Activated CD4-positive, alpha-beta T cell treated with anti-CD3 and anti-CD28 coated beads, Interleukin-2, amount 50 U/mL, for 16 hours (primary cell): Measurements from ENCODE around the gene PUM2.
"Not testable (repeated sequence)": the region's sequence is repeated elsewhere in the genome, so short reads cannot be mapped to it uniquely, and the experiment has no call there.

Experiments
- DNase-seq: peaks from one replicate; pipeline ENCODE4 v3.0.0-alpha.2; 2020

The PUM2 gene

DNA sequence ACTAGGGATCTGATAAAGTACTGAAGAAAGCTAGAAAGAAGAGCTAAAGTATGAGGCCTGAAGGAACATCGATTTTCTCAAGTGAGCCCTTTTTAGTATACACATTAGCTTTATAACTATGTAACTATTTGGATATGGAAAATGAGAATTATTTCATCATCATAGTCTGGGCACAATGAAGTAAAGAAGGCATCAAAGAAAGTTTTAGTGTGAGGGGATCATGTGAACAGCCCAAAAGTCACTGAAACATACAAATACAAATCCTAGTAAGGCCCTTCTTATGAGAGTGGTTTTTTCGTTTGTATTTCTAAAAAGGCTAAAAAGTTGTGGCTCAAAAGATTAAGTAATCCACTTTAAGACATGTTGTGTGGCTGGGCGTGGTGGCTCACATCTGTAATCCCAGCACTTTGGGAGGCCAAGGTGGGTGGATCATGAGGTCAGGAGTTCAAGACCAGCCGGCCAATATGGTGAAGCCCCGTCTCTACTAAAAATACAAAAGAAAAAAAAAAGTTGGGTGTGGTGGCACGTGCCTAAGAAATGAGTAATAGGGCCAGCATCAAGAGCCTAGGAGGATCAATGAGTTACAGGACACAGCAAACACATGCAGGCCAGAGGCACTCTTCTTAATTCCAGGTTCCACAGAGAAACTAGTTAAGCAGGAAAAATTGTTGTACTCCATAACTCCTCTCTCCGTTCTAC is 61.9 kb downstream of the PUM2 start:
- no peak for DNase-seq

DNA sequence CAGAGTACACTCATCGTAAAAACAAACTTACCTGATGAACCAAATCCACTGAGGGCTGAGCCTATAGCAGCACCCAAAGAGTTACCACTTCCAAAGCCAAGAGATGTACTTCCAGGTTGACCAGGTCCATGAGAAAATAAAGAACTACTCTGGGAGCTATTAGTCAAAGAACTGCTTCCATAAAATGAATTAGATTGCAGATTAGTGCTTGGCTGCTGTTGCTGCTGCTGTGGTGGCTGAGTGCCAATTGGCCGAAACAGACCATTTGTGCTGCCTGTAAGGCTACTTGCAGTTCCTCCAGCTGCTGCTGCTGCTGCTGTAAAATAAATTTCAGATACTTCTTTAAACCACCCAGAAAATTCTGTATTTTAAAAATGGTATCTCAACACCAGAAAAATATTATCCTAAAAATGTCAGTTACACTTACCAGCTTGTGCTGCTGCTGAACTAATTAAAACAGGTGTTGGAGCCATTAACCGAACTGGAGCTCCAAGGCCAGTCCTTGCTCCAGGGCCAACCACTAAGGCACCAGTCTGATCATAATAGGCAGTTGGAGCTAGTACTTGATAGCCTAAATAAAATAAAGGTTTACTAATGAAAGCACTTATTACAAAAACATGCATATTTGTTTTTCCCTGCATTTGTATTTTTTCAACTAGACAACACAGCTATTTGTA is 67.6 kb downstream of the PUM2 start:
- DNase-seq, result no peak

DNA sequence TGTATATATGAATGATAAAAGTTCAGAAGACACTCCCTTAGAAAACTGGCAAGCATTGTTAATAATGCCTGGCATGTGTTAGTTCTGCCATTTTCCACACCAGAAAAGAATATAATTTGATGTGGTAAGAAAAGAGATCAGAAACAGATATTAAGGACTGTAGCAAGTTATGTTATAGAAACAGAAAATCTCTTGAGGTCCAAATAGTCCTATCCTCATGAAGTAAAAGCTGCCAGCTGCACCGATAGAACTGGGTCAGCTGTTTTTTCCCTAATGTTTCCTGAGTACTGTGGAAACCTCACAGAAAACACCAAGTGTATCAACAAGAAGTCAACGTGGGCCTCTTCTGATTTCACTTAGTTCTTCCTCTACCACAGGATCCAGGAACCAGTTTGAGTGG is 68.8 kb downstream of the PUM2 start:
- no peak for DNase-seq

- no peak for DNase-seq
Observed at GRCh38 chr2:20273042-20273441, 77.6 kb downstream of the PUM2 start.

- not testable (repeated sequence) for DNase-seq
Observed at GRCh38 chr2:20268317-20268716, 82.3 kb downstream of the PUM2 start.

GRCh38 chr2:20267529-20267928 is 83.1 kb downstream of the PUM2 start:
- DNase-seq, result no peak

- no peak for DNase-seq
Observed at GRCh38 chr2:20264629-20265028, 86.0 kb downstream of the PUM2 start.

GRCh38 chr2:20257411-20257810 is 93.2 kb downstream of the PUM2 start:
- no peak for DNase-seq

DNA sequence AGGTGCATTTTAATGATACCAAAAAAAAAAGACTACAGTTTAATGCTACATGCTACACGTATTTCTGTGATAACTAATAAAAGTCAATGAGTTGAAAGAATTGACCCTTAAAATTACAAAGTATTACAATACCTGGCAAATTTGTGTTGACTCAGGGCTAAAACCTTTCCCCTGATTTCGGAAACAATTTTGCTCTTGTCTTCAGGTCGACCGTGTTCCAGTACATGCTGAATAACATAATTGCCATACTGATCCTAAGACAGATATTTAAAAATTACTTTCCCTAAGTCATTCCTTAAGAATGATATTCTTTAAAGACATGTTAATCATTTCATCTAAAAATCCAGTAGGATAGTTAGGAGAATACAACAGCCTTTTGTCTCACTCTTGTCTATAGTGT is 95.9 kb downstream of the PUM2 start:
- no peak for DNase-seq

GRCh38 chr2:20250436-20250835 is 100.2 kb downstream of the PUM2 start:
- DNase-seq, result no peak

DNA sequence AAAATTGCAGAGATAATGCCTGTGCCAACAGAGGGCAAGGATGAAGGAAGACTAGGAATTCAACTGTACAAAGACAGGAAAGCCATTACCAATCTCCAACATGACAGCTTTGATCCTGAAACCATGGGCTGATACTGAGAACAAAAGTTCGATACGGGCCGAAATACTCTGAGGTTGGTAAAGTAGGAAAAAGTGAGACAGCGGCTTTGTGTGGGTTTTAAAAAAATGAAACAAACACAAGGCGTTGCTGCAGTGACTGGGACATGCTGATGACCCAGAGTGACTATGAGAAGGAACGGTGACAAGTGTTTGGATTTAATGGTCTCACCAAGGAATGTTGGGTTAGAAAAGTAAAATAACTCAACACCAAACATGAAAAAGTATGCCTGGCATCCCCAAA is 101.5 kb downstream of the PUM2 start:
- no peak for DNase-seq

GRCh38 chr2:20247084-20247483 is 103.6 kb downstream of the PUM2 start:
- no peak for DNase-seq

DNA sequence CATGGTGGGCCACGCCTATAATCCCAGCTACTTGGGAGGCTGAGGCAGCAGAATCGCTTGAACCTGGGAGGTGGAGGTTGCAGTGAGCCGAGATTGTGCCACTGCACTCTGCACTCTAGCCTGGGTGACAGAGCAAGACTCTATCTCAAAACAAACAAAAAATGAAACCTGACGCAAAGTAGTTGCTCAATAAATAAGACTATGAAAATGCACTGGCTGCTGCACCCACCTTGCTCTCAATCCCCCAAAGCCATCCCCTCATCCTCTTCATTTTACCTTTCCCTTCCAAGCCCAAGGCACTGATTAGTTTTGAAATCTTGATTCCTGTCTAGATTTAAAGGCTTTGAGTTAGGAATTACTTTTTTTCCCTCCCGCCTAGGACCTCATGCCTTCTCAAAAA is 107.0 kb downstream of the PUM2 start:
- not testable (repeated sequence) for DNase-seq

DNA sequence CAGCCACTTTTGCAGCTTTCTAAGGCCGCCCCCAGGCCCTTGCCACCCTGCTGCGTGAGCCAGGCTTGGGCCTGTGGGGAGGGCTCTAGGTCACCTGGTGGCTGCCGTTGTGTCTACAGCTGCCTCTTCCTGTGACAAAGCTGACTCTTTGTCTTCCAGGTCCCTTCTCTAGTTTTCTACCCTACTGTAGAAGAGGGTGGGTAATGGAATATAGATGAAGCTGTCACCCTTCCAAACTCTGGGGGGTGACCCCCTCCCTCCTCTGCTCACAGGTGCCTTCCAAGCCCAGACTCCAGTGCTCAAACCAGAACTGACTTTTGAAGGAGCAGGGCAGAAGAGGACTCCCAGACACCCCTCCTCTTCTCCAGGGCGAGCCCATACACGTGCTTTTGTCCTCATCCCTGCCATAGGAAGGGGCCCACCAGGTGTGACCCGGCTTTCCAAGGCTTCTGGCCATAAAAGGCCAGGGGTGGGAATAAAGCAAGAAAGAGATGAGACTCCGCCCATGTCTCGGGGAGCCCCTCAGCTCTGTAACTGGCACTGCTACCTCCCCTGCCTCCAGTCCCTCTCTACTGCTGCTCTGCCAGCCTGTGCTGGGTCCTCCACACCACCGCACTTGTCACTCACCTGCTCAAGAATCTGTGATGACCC is 107.8 kb downstream of the PUM2 start:
- DNase-seq, result no peak

- DNase-seq, result no peak
Observed at GRCh38 chr2:20241973-20242726, 108.5 kb downstream of the PUM2 start.

GRCh38 chr2:20240291-20240690 is 110.4 kb downstream of the PUM2 start:
- DNase-seq, result not testable (repeated sequence)

GRCh38 chr2:20236496-20236895 is 114.1 kb downstream of the PUM2 start:
- DNase-seq, result no peak

DNA sequence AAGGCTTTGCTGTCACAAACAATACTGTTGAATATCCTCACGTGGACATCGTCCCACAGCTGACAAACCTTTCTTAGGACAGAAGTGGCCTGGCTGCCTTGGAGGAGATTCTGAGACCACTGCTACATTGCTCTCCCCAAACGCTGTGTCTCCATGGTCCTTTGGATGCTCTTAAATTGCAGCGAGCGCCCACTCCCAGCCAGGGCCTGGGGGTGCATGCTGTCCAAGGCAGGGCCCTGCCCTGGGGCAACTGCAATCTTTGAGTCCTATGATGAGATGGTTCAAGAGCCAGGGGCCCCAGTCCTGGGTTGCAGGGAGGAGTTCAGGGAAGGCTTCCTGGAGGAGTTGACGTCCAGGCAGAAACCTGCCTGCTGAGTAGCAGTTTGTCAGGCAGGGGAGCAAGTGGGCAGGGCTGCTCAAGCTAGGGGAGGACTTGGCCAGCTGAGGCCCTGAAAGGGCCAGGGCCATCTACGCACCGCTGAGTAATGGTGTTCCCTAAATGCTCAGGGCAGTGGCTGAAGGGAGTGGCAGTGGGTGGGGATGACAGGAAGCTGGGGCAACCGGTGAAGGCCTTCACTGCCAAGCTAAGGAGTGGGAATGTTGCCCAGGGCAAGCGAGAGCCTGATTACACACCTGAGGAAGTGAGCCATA is 114.9 kb downstream of the PUM2 start:
- no peak for DNase-seq

DNA sequence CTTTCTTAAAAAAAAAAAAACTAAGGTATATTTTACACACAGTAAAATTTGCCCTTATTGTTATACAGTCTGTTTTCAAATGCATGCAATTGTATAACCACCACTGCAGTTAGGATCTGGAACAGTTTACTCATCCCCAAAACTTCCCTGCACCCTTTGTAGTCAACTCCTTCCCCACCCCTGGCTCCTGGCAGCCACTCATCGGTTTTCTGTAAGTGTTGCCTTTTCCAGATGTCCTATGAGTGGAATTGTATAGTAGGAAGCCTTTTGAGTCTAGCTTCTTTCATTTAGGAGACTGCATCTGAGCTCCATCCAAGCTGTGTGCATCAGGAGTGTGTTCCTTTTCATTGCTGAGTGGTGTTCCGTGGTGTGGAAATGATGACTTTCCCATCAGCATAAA is 116.0 kb downstream of the PUM2 start:
- not testable (repeated sequence) for DNase-seq

GRCh38 chr2:20232837-20233207 is 117.8 kb downstream of the PUM2 start:
- no peak for DNase-seq

DNA sequence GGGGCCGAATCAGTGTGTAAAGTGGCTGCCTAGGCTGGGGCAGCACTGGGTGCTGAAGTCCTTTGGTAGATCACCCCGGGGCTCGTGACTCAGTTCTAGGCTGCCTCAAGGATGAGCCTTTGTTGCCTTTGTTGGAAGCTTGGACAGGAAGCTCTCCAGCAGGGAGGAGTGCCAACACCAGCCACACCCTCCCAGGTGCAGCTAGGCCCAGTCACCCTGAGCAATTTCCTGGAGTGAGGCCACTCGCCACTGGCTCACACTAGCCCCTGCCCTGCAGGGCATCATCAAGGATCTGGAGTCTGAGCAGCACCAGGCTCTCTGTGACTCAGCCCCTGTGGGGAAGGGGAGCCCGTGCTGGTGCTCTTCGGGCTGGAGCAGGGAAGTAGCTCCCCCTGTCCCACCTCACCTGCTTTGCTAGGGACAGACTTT is 119.0 kb downstream of the PUM2 start:
- DNase-seq, result no peak

- DNase-seq, result no peak
Observed at GRCh38 chr2:20231159-20231558, 119.5 kb downstream of the PUM2 start.

DNA sequence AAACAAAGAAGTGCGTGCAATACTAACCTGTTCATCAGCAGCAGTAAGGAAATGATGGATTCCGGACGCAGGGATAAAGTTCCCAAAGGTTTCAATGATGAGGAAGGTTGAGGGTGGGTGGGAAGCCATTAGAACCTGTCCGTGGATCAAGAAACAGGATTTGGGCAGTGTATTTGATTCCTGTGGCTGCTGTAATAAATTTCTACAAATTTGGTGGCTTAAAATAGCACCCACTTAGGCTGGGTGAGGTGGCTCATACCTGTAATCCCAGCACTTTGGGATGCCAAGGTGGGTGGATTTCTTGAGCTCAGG is 120.6 kb downstream of the PUM2 start:
- no peak for DNase-seq
